Uterus (tissue), 4 donors: Measurements from ENCODE around the gene PCDH8. TPM values are rescaled to one million over a fixed set of nuclear protein-coding genes. Genes with fewer than 3 reads are reported as not detected.

ENCODE experiments used
- DNase-seq, 2 donors: peaks; one replicate each; pipeline ENCODE4 v3.0.0-alpha.2; 2019 to 2020
- H3K27ac ChIP-seq, 2 donors: fragments of 200-600 bp; sonication (generic); 1 replicate in 1 of 2; 2 replicates in 1 of 2; pipeline ENCODE4 v1.5.1; 2016 to 2018
- H3K27me3 ChIP-seq, 2 donors: fragments of 200-600 bp; sonication (generic); one replicate each; pipeline ENCODE4 v1.5.1; 2018 to 2019; ENCODE audit warnings: control low read depth in 1 of 2
- H3K36me3 ChIP-seq, 2 donors: fragments of 200-600 bp; sonication (generic); one replicate each; pipeline ENCODE4 v1.5.1; 2019; ENCODE audit warnings: control low read depth in 1 of 2
- H3K4me1 ChIP-seq, 2 donors: fragments of 200-600 bp; sonication (generic); one replicate each; pipeline ENCODE4 v1.5.1; 2018 to 2019; ENCODE audit warnings: control low read depth in 1 of 2
- H3K4me3 ChIP-seq, 2 donors: fragments of 200-600 bp; sonication (generic); 1 replicate in 1 of 2; 2 replicates in 1 of 2; pipeline ENCODE4 v1.5.1; 2018 to 2019; ENCODE audit warnings: mild to moderate bottlenecking in 1 of 2
- H3K9me3 ChIP-seq, 2 donors: fragments of 200-600 bp; sonication (generic); one replicate each; pipeline ENCODE4 v1.5.1; 2019; ENCODE audit warnings: control low read depth in 1 of 2
- POLR2A ChIP-seq, 2 donors: fragments of 450-650 bp; IDR thresholded peaks; one replicate each; pipeline ENCODE4 v1.6.1; 2016; ENCODE audit warnings: antibody characterized with exemption in 2 of 2, mild to moderate bottlenecking in 1 of 2, moderate library complexity in 1 of 2
- intact Hi-C: fragments of 100-400 bp; cut with DNase I; formaldehyde crosslinking; loops from one replicate; pipeline ENCODE4 v1.15.1; 2023; ENCODE audit warnings: low total_unique reads
- total RNA-seq, 4 donors: library from RNA; depleted of rRNA in 3 of 4; stranded (reverse); fragments of >200 nt in 3 of 4; gene quantifications; one replicate each; pipeline versions ENCODE4 v1.1.0 to v1.2.4, GENCODE V29; 2014 to 2023
- TF ChIP-seq, protein P1 (sequence below), 4 experiments: fragments of 200-600 bp in 2 of 4; fragments of 450-650 bp in 2 of 4; sonication (generic) in 2 of 4; IDR thresholded peaks; one replicate each; pipeline ENCODE4 v1.5.1; 2016 to 2019; ENCODE audit warnings: antibody characterized with exemption in 4 of 4, mild to moderate bottlenecking in 2 of 4, moderate library complexity in 1 of 4
- donor health status: DM: yes; HTN: yes; CAD: no.

The PCDH8 gene
- total RNA-seq, 4 donors from 2014 or later = 0.62 TPM; not detected in 3

- intact Hi-C loops = no loop called here
- Histone ChIP-seq H3K9me3 (no peaks in the 10 kb centered on the region), H3K36me3 (no peaks in the 10 kb centered on the region), H3K27ac (peak overlapping the region in 1 of 2 donors; percentile 49), H3K27me3 (no peaks in the 10 kb centered on the region), H3K4me3 (no peak overlapping the region), H3K4me1 (no peaks in the 10 kb centered on the region)
- TF ChIP-seq POLR2A (IDR thresholded peaks at IDR 0.05) = no peak
- TF ChIP-seq, protein P1, sequence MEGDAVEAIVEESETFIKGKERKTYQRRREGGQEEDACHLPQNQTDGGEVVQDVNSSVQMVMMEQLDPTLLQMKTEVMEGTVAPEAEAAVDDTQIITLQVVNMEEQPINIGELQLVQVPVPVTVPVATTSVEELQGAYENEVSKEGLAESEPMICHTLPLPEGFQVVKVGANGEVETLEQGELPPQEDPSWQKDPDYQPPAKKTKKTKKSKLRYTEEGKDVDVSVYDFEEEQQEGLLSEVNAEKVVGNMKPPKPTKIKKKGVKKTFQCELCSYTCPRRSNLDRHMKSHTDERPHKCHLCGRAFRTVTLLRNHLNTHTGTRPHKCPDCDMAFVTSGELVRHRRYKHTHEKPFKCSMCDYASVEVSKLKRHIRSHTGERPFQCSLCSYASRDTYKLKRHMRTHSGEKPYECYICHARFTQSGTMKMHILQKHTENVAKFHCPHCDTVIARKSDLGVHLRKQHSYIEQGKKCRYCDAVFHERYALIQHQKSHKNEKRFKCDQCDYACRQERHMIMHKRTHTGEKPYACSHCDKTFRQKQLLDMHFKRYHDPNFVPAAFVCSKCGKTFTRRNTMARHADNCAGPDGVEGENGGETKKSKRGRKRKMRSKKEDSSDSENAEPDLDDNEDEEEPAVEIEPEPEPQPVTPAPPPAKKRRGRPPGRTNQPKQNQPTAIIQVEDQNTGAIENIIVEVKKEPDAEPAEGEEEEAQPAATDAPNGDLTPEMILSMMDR (IDR thresholded peaks at IDR 0.05) = no peak
- DNase-seq = no peak
These were observed 31.7 kb upstream of the PCDH8 start for GRCh38 chr13:52879950-52880741.

DNA sequence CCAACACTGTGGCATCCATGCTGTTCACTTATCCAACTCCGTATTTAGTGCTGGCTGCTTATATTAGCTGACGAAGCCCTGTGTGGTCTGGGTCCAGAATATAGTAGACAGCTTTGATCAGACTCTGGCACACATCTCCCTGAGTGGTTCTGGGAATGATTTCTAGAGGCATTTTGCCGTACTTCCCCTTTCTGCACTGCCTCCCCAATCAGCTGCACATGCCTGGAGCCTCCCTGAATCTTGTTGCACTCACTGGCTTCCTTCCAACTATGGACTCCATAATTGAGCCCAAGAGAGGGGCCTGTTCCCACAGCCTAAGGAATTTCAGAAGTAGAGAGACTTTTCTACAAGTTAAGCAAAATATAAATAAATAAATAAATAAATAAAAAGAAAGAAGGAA, 30.4 kb upstream of the PCDH8 start:
- TF ChIP-seq POLR2A (IDR thresholded peaks at IDR 0.05) = no peak
- TF ChIP-seq, protein P1 (IDR thresholded peaks at IDR 0.05) = no peak
- no peaks in the 10 kb centered on the region for H3K36me3 ChIP-seq
- peaks cover 0 to 5% of the 10 kb centered on the region in 2 donors for H3K9me3 ChIP-seq
- H3K4me1 ChIP-seq = no peaks in the 10 kb centered on the region
- DNase-seq = no peak
- H3K27ac ChIP-seq = no peak overlapping the region
- intact Hi-C loops = no loop called here
- no peak overlapping the region for H3K4me3 ChIP-seq
- no peaks in the 10 kb centered on the region for H3K27me3 ChIP-seq

- Histone ChIP-seq H3K36me3 (no peaks in the 10 kb centered on the region), H3K4me1 (no peaks in the 10 kb centered on the region), H3K9me3 (peaks cover 0 to 5% of the 10 kb centered on the region in 2 donors), H3K27ac (no peak overlapping the region), H3K27me3 (no peaks in the 10 kb centered on the region), H3K4me3 (no peak overlapping the region)
- DNase-seq = no peak
- intact Hi-C loops = no loop called here
- TF ChIP-seq, protein P1 (IDR thresholded peaks at IDR 0.05) = no peak
- no peak for TF ChIP-seq POLR2A (IDR thresholded peaks at IDR 0.05)
These were observed 21.7 kb upstream of the PCDH8 start for GRCh38 chr13:52870143-52870542.

DNA sequence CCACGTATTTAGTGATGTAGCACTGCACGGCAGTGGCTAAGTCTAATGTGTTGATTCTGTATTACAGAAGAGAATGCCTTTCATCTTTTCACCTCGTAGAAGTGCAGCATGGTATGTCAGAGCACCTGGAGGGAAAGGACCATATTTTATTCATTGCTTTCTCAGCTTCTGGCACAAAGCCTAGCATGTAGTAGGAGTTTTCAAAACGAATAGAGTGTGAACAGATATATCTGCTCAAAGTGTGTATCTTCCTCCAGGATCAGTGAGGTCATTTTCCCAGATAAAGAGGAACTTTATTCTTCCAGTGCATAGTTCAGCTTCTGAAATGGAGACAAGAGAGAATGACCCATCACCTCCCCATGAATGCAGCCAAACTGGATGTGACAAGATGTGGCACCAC, 21.2 kb upstream of the PCDH8 start:
- TF ChIP-seq POLR2A (IDR thresholded peaks at IDR 0.05) = no peak
- TF ChIP-seq, protein P1 (IDR thresholded peaks at IDR 0.05) = no peak
- Histone ChIP-seq H3K4me1 (no peaks in the 10 kb centered on the region), H3K9me3 (peaks cover 0 to 5% of the 10 kb centered on the region in 2 donors), H3K4me3 (no peak overlapping the region), H3K27me3 (no peaks in the 10 kb centered on the region), H3K36me3 (no peaks in the 10 kb centered on the region), H3K27ac (no peak overlapping the region)
- intact Hi-C loops = no loop called here
- DNase-seq = no peak

DNA sequence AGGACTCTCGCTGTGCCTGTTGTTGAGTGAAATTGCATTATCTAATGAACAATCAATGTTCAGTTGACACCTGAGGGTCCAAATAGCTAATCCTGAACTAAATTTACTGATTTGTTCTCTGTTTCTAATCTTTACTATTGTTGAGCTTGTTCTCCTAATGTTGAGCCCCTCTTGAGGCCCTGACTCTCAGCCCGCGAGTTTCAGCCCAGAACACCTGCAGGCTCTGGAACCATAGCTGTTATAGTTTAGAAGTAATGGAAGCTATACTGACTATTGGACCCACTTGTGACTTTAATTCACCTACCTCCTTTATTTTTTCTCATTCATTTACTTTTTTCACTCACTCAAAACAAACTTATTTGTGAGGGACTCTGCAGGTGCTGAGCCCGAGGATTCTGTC, 20.6 kb upstream of the PCDH8 start:
- Histone ChIP-seq H3K36me3 (no peaks in the 10 kb centered on the region), H3K27me3 (no peaks in the 10 kb centered on the region), H3K4me3 (no peak overlapping the region), H3K4me1 (no peaks in the 10 kb centered on the region), H3K27ac (no peak overlapping the region), H3K9me3 (no peaks in the 10 kb centered on the region)
- DNase-seq = no peak
- TF ChIP-seq POLR2A (IDR thresholded peaks at IDR 0.05) = no peak
- TF ChIP-seq, protein P1 (IDR thresholded peaks at IDR 0.05) = no peak
- intact Hi-C loops = no loop called here
